ENCODE measurements around the gene GAS5. TPM values are rescaled to one million over a fixed set of nuclear protein-coding genes. Genes with fewer than 3 reads are reported as not detected.

Gene GAS5
- total RNA-seq, 4 donors from 2014 or later: 138 to 375 (median 203) TPM

GRCh38 chr1:173824315-173825081 is 43.3 kb downstream of the GAS5 start, which contains the start of the genes CENPL and DARS2:
CENPL (minus strand) TSS chr1:173824883; CDS start chr1:173811299, 13,584 bp downstream.
DARS2 (plus strand) TSS chr1:173824673; CDS start chr1:173825230, 557 bp downstream.
- Histone ChIP-seq H3K27me3 (no peaks in the 10 kb centered on the region), H3K9me3 (no peaks in the 10 kb centered on the region), H3K27ac (replicated peaks in 1 of 4) (peak within 1 kb of the TSS; percentile 90 to 95 (median 94)), H3K4me3 (peak within 1 kb of the TSS; percentile 80 to 86 (median 82)), H3K36me3 (peaks cover 0 to 7% (median 0%) of the 10 kb centered on the region in 4 donors), H3K4me1 (peaks cover 10 to 39% (median 24%) of the 10 kb centered on the region in 4 donors)
- intact Hi-C loops (cut with DNase I): loop anchor here (2.0 to 10.0 kb wide), 3 partner anchors 42 to 1080 kb away; partner anchors contain the start of gene GAS5
- peak; percentile 98 for DNase-seq (ENCODE audit: extremely low spot score)
- WGBS: 0% methylated on average over 46 of the region's 55 CpGs
- TF ChIP-seq EP300 (IDR thresholded peaks at IDR 0.05) (no peak), POLR2A (IDR thresholded peaks at IDR 0.05; ENCODE audit: low read depth) (no peak), POLR2AphosphoS5 (IDR thresholded peaks at IDR 0.05) (peak; percentile 77 to 90)
- TF ChIP-seq, protein P1, sequence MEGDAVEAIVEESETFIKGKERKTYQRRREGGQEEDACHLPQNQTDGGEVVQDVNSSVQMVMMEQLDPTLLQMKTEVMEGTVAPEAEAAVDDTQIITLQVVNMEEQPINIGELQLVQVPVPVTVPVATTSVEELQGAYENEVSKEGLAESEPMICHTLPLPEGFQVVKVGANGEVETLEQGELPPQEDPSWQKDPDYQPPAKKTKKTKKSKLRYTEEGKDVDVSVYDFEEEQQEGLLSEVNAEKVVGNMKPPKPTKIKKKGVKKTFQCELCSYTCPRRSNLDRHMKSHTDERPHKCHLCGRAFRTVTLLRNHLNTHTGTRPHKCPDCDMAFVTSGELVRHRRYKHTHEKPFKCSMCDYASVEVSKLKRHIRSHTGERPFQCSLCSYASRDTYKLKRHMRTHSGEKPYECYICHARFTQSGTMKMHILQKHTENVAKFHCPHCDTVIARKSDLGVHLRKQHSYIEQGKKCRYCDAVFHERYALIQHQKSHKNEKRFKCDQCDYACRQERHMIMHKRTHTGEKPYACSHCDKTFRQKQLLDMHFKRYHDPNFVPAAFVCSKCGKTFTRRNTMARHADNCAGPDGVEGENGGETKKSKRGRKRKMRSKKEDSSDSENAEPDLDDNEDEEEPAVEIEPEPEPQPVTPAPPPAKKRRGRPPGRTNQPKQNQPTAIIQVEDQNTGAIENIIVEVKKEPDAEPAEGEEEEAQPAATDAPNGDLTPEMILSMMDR (IDR thresholded peaks at IDR 0.05): no peak

- Histone ChIP-seq H3K4me1 (peaks cover 10 to 39% (median 24%) of the 10 kb centered on the region in 4 donors), H3K4me3 (peak overlapping the region; percentile 80 to 86 (median 82)), H3K36me3 (peaks cover 0 to 2% (median under 1%) of the 10 kb centered on the region in 4 donors), H3K27ac (replicated peaks in 1 of 4) (peak overlapping the region; percentile 90 to 95 (median 94)), H3K27me3 (no peaks in the 10 kb centered on the region), H3K9me3 (no peaks in the 10 kb centered on the region)
- 0% methylated on average over 20 of the region's 25 CpGs for WGBS
- intact Hi-C loops (cut with DNase I): loop anchor here (2.0 to 10.0 kb wide), 2 partner anchors 43 to 1079 kb away; partner anchors contain the start of gene GAS5
- TF ChIP-seq POLR2A (IDR thresholded peaks at IDR 0.05; ENCODE audit: low read depth) (no peak), EP300 (IDR thresholded peaks at IDR 0.05) (no peak), POLR2AphosphoS5 (IDR thresholded peaks at IDR 0.05) (no peak)
- TF ChIP-seq, protein P1 (IDR thresholded peaks at IDR 0.05): no peak
- DNase-seq (ENCODE audit: extremely low spot score): no peak
Observed at GRCh38 chr1:173823781-173824314, 43.9 kb downstream of the GAS5 start.

DNA sequence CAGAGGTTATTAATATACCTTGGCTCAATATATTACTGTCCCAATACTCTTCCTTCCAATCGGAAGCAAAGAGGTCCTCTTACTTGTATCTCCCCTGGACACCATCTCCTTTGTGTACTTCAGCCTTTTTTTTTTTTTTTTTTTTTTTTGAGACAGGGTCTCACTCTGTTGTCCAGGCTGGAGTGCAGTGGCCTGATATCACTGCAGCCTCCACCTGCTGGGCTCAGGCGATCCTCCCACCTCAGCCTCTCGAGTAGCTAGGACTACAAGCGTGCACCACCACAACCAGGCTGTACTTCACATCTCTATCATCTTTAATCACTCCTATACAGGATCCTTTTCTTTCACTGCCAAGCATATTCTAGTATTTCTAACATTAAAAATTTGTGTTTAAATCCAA is 46.1 kb downstream of the GAS5 start:
- no peak for DNase-seq (ENCODE audit: extremely low spot score)
- H3K4me1 ChIP-seq: peaks cover 10 to 30% (median 24%) of the 10 kb centered on the region in 4 donors
- no peak overlapping the region for H3K4me3 ChIP-seq
- intact Hi-C loops (cut with DNase I): loop anchor here (10.0 kb wide), 1 partner anchor 1077 kb away; no protein-coding TSS in a partner anchor
- peaks cover 0 to 9% (median 2%) of the 10 kb centered on the region in 4 donors for H3K36me3 ChIP-seq
- 94% methylated on average over 4 of the region's 4 CpGs for WGBS
- no peak overlapping the region for H3K27ac ChIP-seq (replicated peaks in 1 of 4)
- no peaks in the 10 kb centered on the region for H3K9me3 ChIP-seq
- no peaks in the 10 kb centered on the region for H3K27me3 ChIP-seq
- TF ChIP-seq POLR2AphosphoS5 (IDR thresholded peaks at IDR 0.05): no peak
- no peak for TF ChIP-seq EP300 (IDR thresholded peaks at IDR 0.05)
- TF ChIP-seq, protein P1 (IDR thresholded peaks at IDR 0.05): no peak
- no peak for TF ChIP-seq POLR2A (IDR thresholded peaks at IDR 0.05; ENCODE audit: low read depth)

GRCh38 chr1:173818459-173818858 is 49.3 kb downstream of the GAS5 start:
- Histone ChIP-seq H3K27me3 (no peaks in the 10 kb centered on the region), H3K9me3 (no peaks in the 10 kb centered on the region), H3K36me3 (peaks cover 0 to 9% (median 2%) of the 10 kb centered on the region in 4 donors), H3K4me3 (no peak overlapping the region), H3K4me1 (peaks cover 3 to 9% (median 7%) of the 10 kb centered on the region in 4 donors), H3K27ac (replicated peaks in 1 of 4) (no peak overlapping the region)
- DNase-seq (ENCODE audit: extremely low spot score): no peak
- WGBS: 88% methylated on average over 1 of the region's 1 CpG
- no peak for TF ChIP-seq POLR2AphosphoS5 (IDR thresholded peaks at IDR 0.05)
- no peak for TF ChIP-seq EP300 (IDR thresholded peaks at IDR 0.05)
- no peak for TF ChIP-seq POLR2A (IDR thresholded peaks at IDR 0.05; ENCODE audit: low read depth)
- TF ChIP-seq, protein P1 (IDR thresholded peaks at IDR 0.05): no peak
- intact Hi-C loops (cut with DNase I): no loop called here

Other genes with a start within 250 kb of the GAS5 start
- gene TEX50, start 232.7 kb downstream of the GAS5 start, total RNA-seq: not detected
- under 1 TPM in 1 of 4 donors, not detected in 3; 0.33 TPM for gene ANKRD45, start 198.1 kb downstream of the GAS5 start, total RNA-seq
- gene KLHL20, start 153.0 kb downstream of the GAS5 start, total RNA-seq: 10 to 100 TPM; 28.3 to 38.3 (median 33.3) TPM
- 1 to 10 TPM; 5.5 to 9.1 (median 7.7) TPM for gene DARS2, start 43.3 kb downstream of the GAS5 start, total RNA-seq
- 1 to 10 TPM; 3.6 to 7.1 (median 5.8) TPM for gene CENPL, start 43.1 kb downstream of the GAS5 start, total RNA-seq
- 1 to 10 TPM; 6.1 to 9.3 (median 7.0) TPM for gene ZBTB37, start 391 bp upstream of the GAS5 start, total RNA-seq
- not detected for gene SERPINC1, start 49.3 kb upstream of the GAS5 start, total RNA-seq
- gene RC3H1, start 154.4 kb upstream of the GAS5 start, total RNA-seq: 10 to 100 TPM; 35.7 to 43.8 (median 39.3) TPM